ENCODE data around the gene PLVAP. TPM values are rescaled to one million over a fixed set of nuclear protein-coding genes. Genes with fewer than 3 reads are reported as not detected.
A peak's percentile ranks its signal among the peaks of the same experiment; 100 is the strongest.

The PLVAP gene
- total RNA-seq, 1 donor from 2014 or later: 4.6 TPM

DNA sequence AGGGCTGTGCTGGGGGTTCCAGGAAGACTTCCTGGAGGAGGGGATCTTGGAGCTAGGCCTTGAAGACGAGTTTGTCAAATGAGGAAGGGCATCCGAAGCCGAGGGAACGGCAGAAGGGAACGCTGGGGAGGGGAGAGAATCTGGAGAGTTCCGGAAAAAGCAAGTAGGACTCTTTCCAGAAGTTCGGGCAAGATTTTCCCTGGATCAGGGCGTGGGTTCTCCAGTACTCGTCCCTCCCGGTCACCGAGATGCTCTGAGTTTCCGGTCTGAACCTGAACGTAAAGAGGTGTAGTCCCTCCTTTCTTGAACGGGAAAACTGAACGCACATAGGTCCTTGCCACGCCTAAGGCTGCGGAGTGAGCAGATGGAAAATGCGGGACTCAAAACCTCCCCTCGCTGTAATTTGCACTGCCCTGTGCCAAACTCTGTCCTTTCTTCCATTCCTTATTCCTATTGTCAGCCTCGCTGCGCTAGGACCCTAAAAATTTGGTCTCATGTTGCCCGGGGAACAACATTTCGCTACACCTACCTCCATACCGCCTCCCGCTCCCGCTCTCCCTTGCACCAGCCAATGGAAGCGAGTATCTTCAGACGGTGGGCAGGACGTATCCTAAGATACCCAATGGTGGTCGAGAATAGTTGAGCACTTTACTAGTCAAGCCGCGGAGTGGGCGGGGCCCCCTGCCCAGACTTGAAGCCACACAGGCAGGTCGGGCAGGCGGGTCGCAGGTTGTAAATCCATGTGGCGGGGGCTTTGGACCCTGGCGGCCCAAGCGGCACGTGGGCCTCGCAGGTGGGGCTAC is 40.1 kb downstream of the PLVAP start, which contains the start of gene GTPBP3:
GTPBP3 (plus strand) TSS at position 682 of the 803 bp plus-strand sequence; CDS start at position 741, 59 bp downstream.
- DNase-seq (ENCODE audit: low spot score) (peak; percentile 96), ATAC-seq (peak; percentile 75)

GRCh38 chr19:17335575-17335974 is 41.6 kb downstream of the PLVAP start:
- DNase-seq (ENCODE audit: low spot score) (no peak), ATAC-seq (no peak)

GRCh38 chr19:17334414-17335409 is 42.4 kb downstream of the PLVAP start, which contains the start of gene ANO8:
Gene ANO8 (minus strand): TSS chr19:17334855. CDS start chr19:17334670, 185 bp downstream.
- DNase-seq (ENCODE audit: low spot score) (peak; percentile 96), ATAC-seq (peak; percentile 79)

DNA sequence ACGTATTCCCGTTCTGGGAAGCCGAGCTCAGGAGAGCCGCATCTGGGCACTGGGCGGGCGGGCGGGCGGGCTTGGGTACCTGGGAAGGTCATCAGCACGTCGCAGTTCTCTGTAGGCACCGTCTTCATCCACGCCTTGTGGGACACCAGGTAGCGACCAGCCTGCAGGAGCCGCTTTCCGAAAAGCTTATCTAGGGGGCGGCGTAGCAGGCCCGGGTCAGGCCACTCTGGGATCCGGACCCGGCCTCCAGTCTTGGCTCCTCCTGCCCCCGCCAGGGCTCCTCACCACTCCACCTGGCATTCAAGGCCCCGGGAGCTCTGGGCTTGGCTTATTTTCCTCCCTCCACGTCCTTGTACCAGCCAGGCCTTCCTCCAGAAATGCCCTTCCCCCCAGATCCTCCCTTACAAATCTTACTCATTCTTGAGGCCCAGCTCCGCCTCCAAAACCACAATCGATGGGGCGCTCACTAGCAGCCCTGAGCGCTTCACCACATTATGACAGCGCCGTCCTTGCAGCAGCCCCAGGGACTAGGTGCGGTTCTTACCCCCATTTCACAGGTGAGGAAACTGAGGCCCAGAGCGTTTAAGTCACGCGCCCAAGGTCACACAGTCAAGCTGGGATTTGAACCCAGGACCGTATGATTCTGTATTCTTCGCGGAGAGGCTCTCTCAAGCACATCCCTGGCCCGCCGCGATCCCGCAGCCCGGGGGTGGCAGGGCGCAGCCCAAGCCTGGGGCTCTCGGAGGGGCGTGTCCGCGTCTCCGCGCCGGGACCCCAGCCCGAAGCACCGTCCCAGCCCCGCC is 43.3 kb downstream of the PLVAP start:
- ATAC-seq: no peak
- no peak for DNase-seq (ENCODE audit: low spot score)

DNA sequence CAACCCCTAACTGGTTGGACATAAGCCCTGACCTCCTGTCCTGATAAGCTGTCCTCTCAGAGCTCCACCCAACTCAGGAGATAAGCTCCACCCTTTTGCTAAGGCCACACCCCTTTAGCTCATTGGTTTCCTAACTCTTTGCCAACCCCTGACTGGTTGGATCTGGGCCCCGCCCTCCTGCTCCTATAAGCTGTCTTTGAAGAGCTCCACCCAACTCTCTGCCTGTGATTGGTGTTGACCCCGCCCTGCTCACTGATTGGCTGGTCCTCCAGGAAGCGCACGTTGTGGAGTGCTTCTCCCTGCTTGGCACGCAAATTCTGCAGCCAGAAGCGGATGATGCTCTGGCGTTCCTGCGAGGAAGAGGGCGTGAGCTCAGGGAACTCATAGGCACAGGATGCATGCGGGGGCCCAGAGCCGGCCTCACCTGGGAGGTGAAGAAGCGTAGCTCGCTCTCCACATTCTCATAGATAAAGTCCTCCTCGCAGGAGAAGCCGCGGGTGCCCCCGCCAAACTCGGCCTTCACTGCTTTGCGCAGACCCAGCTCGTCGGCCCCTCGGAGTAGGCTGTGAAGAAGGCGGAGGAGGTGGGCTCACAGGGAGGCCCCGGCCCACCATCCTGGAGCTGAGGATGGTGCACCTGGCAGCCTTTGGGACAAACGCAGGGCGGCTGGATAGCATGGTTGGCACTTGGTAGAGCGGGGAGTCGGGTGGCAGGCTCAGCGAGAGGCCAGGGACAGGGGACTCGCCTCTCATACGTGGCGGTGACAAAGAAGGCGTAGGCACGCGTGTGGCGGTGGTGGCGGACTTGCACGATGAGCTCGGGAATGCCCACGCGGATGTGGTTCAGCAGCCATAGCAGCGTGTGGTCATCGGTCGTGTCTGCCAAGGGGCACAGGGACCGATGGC is 44.2 kb downstream of the PLVAP start:
- no peak for ATAC-seq
- no peak for DNase-seq (ENCODE audit: low spot score)

- ATAC-seq (no peak), DNase-seq (ENCODE audit: low spot score) (no peak)
Observed at GRCh38 chr19:17332360-17332676, 44.8 kb downstream of the PLVAP start.

GRCh38 chr19:17331045-17331558 is 46.0 kb downstream of the PLVAP start:
- DNase-seq (ENCODE audit: low spot score) (no peak), ATAC-seq (no peak)

DNA sequence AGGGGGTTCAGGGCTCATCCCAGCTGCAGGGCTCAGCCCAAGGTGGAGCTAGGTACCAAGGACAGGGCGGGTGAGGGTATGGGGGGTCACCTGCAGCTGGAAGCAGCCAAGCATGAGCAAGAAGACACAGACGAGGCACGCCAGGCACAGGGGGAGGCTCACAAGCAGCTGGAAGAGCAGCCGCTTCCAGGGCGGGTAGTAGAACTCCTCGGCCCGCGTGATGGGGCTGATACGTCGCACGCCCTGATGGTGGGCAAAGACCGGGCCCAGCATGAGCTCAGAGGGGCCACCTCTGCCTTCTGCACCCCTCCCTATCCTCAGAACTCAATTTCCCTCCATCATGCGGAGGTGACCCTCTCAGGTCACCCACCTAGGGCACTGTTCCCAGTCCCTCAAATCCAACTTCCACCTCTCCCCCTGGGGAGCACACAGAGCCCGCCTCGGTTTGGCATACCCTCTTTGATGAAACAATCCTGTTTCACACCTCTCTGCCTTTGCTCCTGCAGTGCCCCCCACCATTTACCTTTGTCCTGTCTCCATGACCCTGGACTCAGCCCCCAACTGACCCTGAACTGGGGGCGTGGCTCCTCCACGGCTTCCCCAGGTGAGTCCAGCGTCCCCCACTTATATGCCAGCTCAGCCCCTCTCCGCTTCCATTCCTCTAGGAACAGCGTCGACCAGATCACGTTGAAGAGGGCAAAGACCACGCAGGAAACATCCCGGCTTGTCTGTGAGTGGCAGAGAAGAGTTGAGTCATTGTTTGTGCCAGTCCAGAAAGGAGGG is 46.7 kb downstream of the PLVAP start:
- DNase-seq (ENCODE audit: low spot score) (no peak), ATAC-seq (no peak)

- no peak for ATAC-seq
- no peak for DNase-seq (ENCODE audit: low spot score)
Observed at GRCh38 chr19:17329366-17330261, 47.5 kb downstream of the PLVAP start.

DNA sequence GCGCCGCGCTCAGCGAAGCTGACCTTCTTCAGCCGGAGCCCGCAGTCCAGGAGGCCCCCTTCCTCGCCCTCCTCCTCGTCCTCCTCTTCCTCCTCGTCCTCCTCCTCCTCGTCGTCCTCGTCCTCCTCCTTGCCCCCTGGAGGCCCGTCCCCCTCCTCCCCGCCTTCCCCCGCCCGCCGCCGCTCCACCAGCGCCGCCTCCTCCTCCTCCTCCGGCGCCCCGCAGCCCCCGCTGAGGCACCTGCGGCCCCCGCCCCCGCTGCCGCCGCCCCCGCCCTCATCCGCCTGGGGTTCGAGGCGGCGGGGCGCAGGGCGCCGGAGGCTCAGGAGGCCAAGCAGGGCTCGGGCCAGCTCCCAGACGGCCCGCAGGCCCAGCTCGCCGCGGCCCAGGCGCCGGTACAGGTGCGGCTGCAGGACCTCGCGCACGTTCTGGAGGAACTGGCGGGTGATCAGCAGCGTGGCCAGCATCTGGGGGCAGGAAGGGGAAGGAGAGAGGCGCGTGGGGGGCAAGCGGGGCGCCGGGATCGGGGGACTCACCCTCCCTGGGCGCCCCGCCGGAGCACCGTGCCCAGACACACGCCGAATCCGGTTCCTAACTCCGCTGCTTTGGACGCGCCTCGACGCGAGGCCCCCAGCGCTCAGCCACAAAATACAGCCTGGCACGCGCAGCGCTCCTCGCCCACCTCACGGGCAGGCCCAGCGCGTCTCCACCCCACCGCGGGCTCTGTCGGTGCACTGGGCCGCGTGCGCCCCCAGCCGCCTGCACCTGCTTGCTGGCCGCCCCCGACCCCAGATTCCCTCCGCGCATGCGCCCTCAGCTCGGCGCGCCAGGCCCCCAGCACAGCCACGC is 48.4 kb downstream of the PLVAP start:
- DNase-seq (ENCODE audit: low spot score) (no peak), ATAC-seq (no peak)

- DNase-seq (ENCODE audit: low spot score): no peak
- peak; percentile 68 for ATAC-seq
Observed at GRCh38 chr19:17327654-17328516, 49.3 kb downstream of the PLVAP start.

DNA sequence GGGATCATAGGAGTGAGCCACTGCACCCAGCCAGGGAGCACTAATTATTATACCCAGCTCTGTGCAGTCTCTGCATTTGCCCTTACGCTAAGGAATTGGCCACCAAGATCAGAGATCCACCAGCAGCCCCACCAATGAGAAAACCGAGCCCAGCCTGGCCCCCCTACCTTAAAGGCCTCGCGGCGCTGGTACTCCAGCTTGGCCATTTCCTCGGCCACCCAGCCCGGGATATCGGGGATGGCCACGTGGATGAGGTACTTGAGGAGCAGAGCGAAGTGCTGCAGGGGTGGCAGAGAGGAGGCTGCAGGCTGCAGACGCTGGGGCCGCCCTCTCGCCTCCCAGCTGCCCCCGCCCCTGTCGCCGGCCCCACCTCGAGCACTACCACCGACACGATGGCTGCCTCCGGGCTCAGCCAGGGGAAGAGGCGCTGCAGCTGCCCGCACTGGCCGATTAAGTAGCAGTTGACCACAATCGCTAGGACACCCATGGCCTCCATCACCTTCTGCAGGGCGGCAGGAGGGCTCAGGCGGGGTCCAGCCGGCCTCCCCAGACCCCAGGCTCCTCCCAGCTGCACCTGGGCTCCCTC is 50.0 kb downstream of the PLVAP start:
- ATAC-seq: no peak
- DNase-seq (ENCODE audit: low spot score): no peak

GRCh38 chr19:17326595-17326966 is 50.6 kb downstream of the PLVAP start:
- ATAC-seq (no peak), DNase-seq (ENCODE audit: low spot score) (no peak)

DNA sequence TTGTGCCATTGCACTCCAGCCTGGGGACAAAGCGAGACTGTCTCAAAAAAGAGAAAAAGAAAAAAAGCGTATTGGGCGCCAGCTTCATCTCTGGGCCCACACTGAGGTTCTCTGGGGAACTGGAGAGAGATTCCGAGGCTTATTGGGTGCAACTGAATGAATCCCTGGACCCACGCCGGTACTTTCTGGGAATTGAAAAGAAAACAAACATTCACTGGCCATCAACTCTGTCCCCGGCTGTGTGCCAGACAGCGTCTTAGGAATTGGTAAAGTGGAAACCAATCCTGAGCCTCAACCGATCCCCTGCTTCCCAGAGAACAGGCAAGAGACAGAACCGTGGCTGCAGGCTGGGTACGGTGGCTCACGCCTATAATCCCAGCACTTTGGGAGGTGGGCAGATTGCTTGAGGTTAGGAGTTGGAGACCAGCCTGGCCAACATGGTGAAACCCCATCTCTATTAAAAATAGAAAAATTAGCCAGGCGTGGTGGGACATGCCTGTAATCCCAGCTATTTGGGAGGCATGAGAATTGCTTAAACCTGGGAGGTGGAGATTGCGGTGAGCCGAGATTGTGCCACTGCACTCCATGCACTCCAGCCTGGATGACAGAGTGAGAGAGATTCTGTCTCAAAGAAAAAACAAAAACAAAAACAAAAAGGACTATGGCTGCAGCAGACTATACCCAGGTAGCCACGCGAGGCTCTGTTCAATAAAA is 51.1 kb downstream of the PLVAP start:
- peak; percentile 76 for DNase-seq (ENCODE audit: low spot score)
- peak; percentile 66 for ATAC-seq

DNA sequence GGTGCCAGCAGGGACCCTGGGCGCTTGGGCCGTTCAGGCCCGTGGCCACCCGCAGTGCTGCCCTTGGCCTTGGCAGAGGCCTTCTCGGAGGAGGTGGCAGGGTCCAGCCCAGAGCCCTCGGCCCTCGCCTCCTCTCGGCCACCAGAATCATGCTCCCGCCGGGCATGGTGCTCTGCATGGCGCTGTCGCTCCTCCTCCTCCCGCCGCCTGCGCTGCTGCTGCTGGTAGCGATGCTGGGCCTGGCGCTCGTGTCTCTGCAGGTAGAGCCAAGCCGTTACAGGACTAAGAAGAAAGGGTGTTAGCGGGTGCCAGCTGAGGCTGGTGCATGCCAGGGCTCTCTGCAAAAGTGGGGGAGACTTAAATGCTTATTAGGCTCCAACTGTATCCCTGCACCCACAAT is 52.0 kb downstream of the PLVAP start:
- no peak for DNase-seq (ENCODE audit: low spot score)

More for the DNA sequence above, 52.0 kb downstream of the PLVAP start:
- ATAC-seq: no peak
